H9 (cell line): ENCODE measurements around the gene PIAS4. TPM values are rescaled to one million over a fixed set of nuclear protein-coding genes. Genes with fewer than 3 reads are reported as not detected.

Source experiments
- DNase-seq: peaks from one replicate; pipeline ENCODE4 v3.0.0-alpha.2; 2017
- H2AFZ ChIP-seq: one replicate; pipeline ENCODE4 v1.6.1; 2013; ENCODE audit warnings: mild to moderate bottlenecking, low read length, control low read depth, moderate library complexity
- H2AK5ac ChIP-seq: 2 replicates; pipeline ENCODE4 v1.6.1; 2013; ENCODE audit warnings: low read length, control low read depth, mixed read lengths; ENCODE audit not compliant: insufficient read length
- H2BK120ac ChIP-seq: one replicate; pipeline ENCODE4 v1.6.1; 2013; ENCODE audit warnings: low read depth, mild to moderate bottlenecking, low read length, control low read depth, inconsistent platforms; ENCODE audit not compliant: poor library complexity, severe bottlenecking
- H2BK12ac ChIP-seq: 2 replicates; pipeline ENCODE4 v1.6.1; 2013; ENCODE audit warnings: low read length, control low read depth, mixed read lengths, low read depth; ENCODE audit not compliant: insufficient read length
- H2BK15ac ChIP-seq: 2 replicates; pipeline ENCODE4 v1.6.1; 2013; ENCODE audit warnings: low read depth, low read length, control low read depth
- H2BK20ac ChIP-seq: one replicate; pipeline ENCODE4 v1.6.1; 2013; ENCODE audit warnings: low read depth, mild to moderate bottlenecking, low read length, control low read depth, inconsistent platforms; ENCODE audit not compliant: poor library complexity, severe bottlenecking
- H2BK5ac ChIP-seq: 2 replicates; pipeline ENCODE4 v1.6.1; 2013; ENCODE audit warnings: low read length, control low read depth, mixed read lengths; ENCODE audit not compliant: insufficient read length
- H3K14ac ChIP-seq: 2 replicates; pipeline ENCODE4 v1.6.1; 2013; ENCODE audit warnings: low read length, control low read depth; ENCODE audit not compliant: insufficient read depth
- H3K18ac ChIP-seq: 2 replicates; pipeline ENCODE4 v1.6.1; 2013; ENCODE audit warnings: low read depth, mild to moderate bottlenecking, mixed read lengths, low read length, control low read depth; ENCODE audit not compliant: insufficient read length
- H3K23ac ChIP-seq: 2 replicates; pipeline ENCODE4 v1.6.1; 2013; ENCODE audit warnings: low read length, control low read depth, mixed read lengths, low read depth; ENCODE audit not compliant: insufficient read length
- H3K23me2 ChIP-seq: 2 replicates; pipeline ENCODE4 v1.6.1; 2013; ENCODE audit warnings: low read depth, mild to moderate bottlenecking, mixed read lengths, low read length, control low read depth; ENCODE audit not compliant: insufficient read length, poor library complexity, severe bottlenecking
- H3K27ac ChIP-seq: 2 replicates; pipeline ENCODE4 v1.5.1; 2013; ENCODE audit warnings: low read length, control low read depth, mixed read lengths, low read depth; ENCODE audit not compliant: insufficient read length
- H3K27me3 ChIP-seq: 2 replicates; pipeline ENCODE4 v1.6.1; 2013; ENCODE audit warnings: low read length, control low read depth, inconsistent platforms; ENCODE audit not compliant: insufficient read depth
- H3K4ac ChIP-seq: 2 replicates; pipeline ENCODE4 v1.6.1; 2013; ENCODE audit warnings: low read depth, mild to moderate bottlenecking, control low read depth, inconsistent platforms, low read length, moderate library complexity
- H3K4me1 ChIP-seq: 2 replicates; pipeline ENCODE4 v1.6.1; 2013; ENCODE audit warnings: low read length, control low read depth, inconsistent platforms; ENCODE audit not compliant: insufficient read depth
- H3K4me2 ChIP-seq: 2 replicates; pipeline ENCODE4 v1.6.1; 2013; ENCODE audit warnings: low read length, control low read depth, mixed read lengths; ENCODE audit not compliant: insufficient read length, insufficient read depth
- H3K56ac ChIP-seq: 2 replicates; pipeline ENCODE4 v1.6.1; 2013; ENCODE audit warnings: low read depth, mild to moderate bottlenecking, mixed read lengths, low read length, control low read depth; ENCODE audit not compliant: insufficient read length
- H3K79me1 ChIP-seq: 2 replicates; pipeline ENCODE4 v1.6.1; 2013; ENCODE audit warnings: low read depth, mild to moderate bottlenecking, moderate library complexity, low read length, control low read depth, inconsistent platforms; ENCODE audit not compliant: insufficient read depth, poor library complexity, severe bottlenecking
- H3K79me2 ChIP-seq: 2 replicates; pipeline ENCODE4 v1.6.1; 2013; ENCODE audit warnings: low read length, control low read depth, inconsistent platforms; ENCODE audit not compliant: insufficient read depth
- H3K9ac ChIP-seq: 2 replicates; pipeline ENCODE4 v1.6.1; 2013; ENCODE audit warnings: low read length, control low read depth, mixed read lengths; ENCODE audit not compliant: insufficient read length; ENCODE audit errors: extremely low read depth
- H3K9me3 ChIP-seq: one replicate; pipeline ENCODE4 v1.6.1; 2013; ENCODE audit warnings: low read depth, low read length, inconsistent platforms; ENCODE audit not compliant: control insufficient read depth
- H3T11ph ChIP-seq: one replicate; pipeline ENCODE4 v1.6.1; 2013; ENCODE audit warnings: mild to moderate bottlenecking, low read length, control low read depth, inconsistent platforms
- H4K20me1 ChIP-seq: one replicate; pipeline ENCODE4 v1.6.1; 2013; ENCODE audit not compliant: control insufficient read depth, insufficient read length, insufficient read depth
- H4K5ac ChIP-seq: 2 replicates; pipeline ENCODE4 v1.6.1; 2013; ENCODE audit warnings: low read depth, mild to moderate bottlenecking, mixed read lengths, low read length, control low read depth; ENCODE audit not compliant: insufficient read length
- H4K8ac ChIP-seq: replicated peaks from 2 replicates; pipeline ENCODE4 v1.6.1; 2013; ENCODE audit warnings: low read length, control low read depth, mixed read lengths, low read depth; ENCODE audit not compliant: insufficient read length
- H4K91ac ChIP-seq: 2 replicates; pipeline ENCODE4 v1.6.1; 2013; ENCODE audit warnings: low read depth, mild to moderate bottlenecking, moderate library complexity, mixed read lengths, low read length, control low read depth; ENCODE audit not compliant: insufficient read length
- H3K27ac Mint-ChIP-seq, 3 experiments: 2 replicates in 2 of 3; 3 replicates in 1 of 3; pipeline ENCODE4 v1.8.0; 2020 to 2021; ENCODE audit warnings: mixed read lengths in 3 of 3, mild to moderate bottlenecking in 1 of 3, moderate library complexity in 1 of 3
- H3K27me3 Mint-ChIP-seq: 2 replicates; pipeline ENCODE4 v1.8.0; 2021; ENCODE audit warnings: low read depth, mild to moderate bottlenecking, moderate library complexity, mixed read lengths
- H3K36me3 Mint-ChIP-seq, 3 experiments: 2 replicates in 2 of 3; 3 replicates in 1 of 3; pipeline ENCODE4 v1.8.0; 2020 to 2021; ENCODE audit warnings: low read depth in 3 of 3, mixed read lengths in 3 of 3; ENCODE audit not compliant: insufficient read depth in 1 of 3
- H3K4me1 Mint-ChIP-seq, 2 experiments: 2 replicates each; pipeline ENCODE4 v1.8.0; 2020; ENCODE audit warnings: mixed read lengths in 2 of 2
- H3K4me3 Mint-ChIP-seq, 2 experiments: 2 replicates in 1 of 2; 3 replicates in 1 of 2; pipeline ENCODE4 v1.8.0; 2020 to 2021; ENCODE audit warnings: mild to moderate bottlenecking in 2 of 2, mixed read lengths in 2 of 2, moderate library complexity in 1 of 2
- H3K9me3 Mint-ChIP-seq, 2 experiments: 2 replicates in 1 of 2; 3 replicates in 1 of 2; pipeline ENCODE4 v1.8.0; 2020; ENCODE audit warnings: mild to moderate bottlenecking in 2 of 2, mixed read lengths in 2 of 2, moderate library complexity in 1 of 2
- CTCF ChIP-seq: fragments of 200-600 bp; sonication (generic); conservative IDR thresholded peaks from 3 replicates; pipeline ENCODE4 v1.8.0; 2021; ENCODE audit warnings: antibody characterized with exemption, mild to moderate bottlenecking
- WGBS: extraction: QIAGEN DNeasy Blood & Tissue Kit; methylation state at CpG from one replicate; pipeline ENCODE4 v1.1.7; 2013; ENCODE audit warnings: missing lambda C conversion rate, low lambda C conversion rate, mixed read lengths; ENCODE audit not compliant: insufficient read length; ENCODE audit errors: extremely low coverage; 5-methylcytosine and 5-hydroxymethylcytosine counted together
- total RNA-seq: library from RNA; stranded (reverse); gene quantifications from 2 replicates; pipeline ENCODE4 v1.2.1, GENCODE V29; 2021

The PIAS4 gene
- total RNA-seq, 1 experiment from 2014 or later = 52.0 TPM

GRCh38 chr19:4052114-4052992 lies 44.8 kb downstream of the PIAS4 start:
- Mint-ChIP-seq H3K27ac (peak overlapping the region; percentile 27 to 90 (median 73); a peak in 5 of 7 replicates), H3K4me3 (no peak overlapping the region; a peak in 1 of 5 replicates), H3K36me3 (peaks cover 28 to 54% (median 54%) of the 10 kb centered on the region in 3 experiments), H3K9me3 (no peaks in the 10 kb centered on the region), H3K27me3 (no peaks in the 10 kb centered on the region), H3K4me1 (peaks cover 3 to 9% of the 10 kb centered on the region in 2 experiments)
- no peak for TF ChIP-seq CTCF
- no peak overlapping the region for H4K91ac ChIP-seq
- no peak overlapping the region for H4K8ac ChIP-seq
- H2BK20ac ChIP-seq = no peak overlapping the region
- peaks cover 16% of the 10 kb centered on the region; the same call in 1 of the 2 replicates for H3K79me2 ChIP-seq
- H3K27me3 ChIP-seq = no peaks in the 10 kb centered on the region
- H2BK15ac ChIP-seq = no peak overlapping the region
- H3K4me1 ChIP-seq = no peaks in the 10 kb centered on the region; the same call in 1 of the 2 replicates
- no peak overlapping the region for H3K4me2 ChIP-seq
- no CpG with 5 or more reads among the region's 27 CpGs for WGBS
- H3K23ac ChIP-seq = no peak overlapping the region
- no peak overlapping the region for H2AFZ ChIP-seq
- no peak overlapping the region for H3K18ac ChIP-seq
- H4K5ac ChIP-seq = no peak overlapping the region
- H3K9me3 ChIP-seq = no peaks in the 10 kb centered on the region
- H4K20me1 ChIP-seq = peaks cover 4% of the 10 kb centered on the region
- no peak for DNase-seq
- no peak overlapping the region for H3K27ac ChIP-seq
- H3K23me2 ChIP-seq = no peaks in the 10 kb centered on the region
- no peak overlapping the region for H2BK5ac ChIP-seq
- no peak overlapping the region for H2BK12ac ChIP-seq
- H3K4ac ChIP-seq = no peak overlapping the region
- no peak overlapping the region for H3K56ac ChIP-seq
- H3K9ac ChIP-seq = no peak overlapping the region
- no peak overlapping the region for H2BK120ac ChIP-seq
- peaks cover 4% of the 10 kb centered on the region for H3K79me1 ChIP-seq
- H3T11ph ChIP-seq = no peak overlapping the region
- H3K14ac ChIP-seq = no peak overlapping the region
- no peak overlapping the region for H2AK5ac ChIP-seq
